Stimulated activated CD4-positive, alpha-beta T cell treated with anti-CD3 and anti-CD28 coated beads, TNF-alpha, amount 100 ng/mL, for 4 hours (primary cell): Measurements from ENCODE around the gene ACSL1.
"Not testable (repeated sequence)": the region's sequence is repeated elsewhere in the genome, so short reads cannot be mapped to it uniquely, and the experiment has no call there.

ENCODE experiments used
- DNase-seq, 3 experiments: peaks; one replicate each; pipeline ENCODE4 v3.0.0-alpha.2; 2020; ENCODE audit warnings: low read depth in 3 of 3

ACSL1 gene

GRCh38 chr4:184756399-184756798, 69.4 kb downstream of the ACSL1 start:
- DNase-seq, result no peak

DNA sequence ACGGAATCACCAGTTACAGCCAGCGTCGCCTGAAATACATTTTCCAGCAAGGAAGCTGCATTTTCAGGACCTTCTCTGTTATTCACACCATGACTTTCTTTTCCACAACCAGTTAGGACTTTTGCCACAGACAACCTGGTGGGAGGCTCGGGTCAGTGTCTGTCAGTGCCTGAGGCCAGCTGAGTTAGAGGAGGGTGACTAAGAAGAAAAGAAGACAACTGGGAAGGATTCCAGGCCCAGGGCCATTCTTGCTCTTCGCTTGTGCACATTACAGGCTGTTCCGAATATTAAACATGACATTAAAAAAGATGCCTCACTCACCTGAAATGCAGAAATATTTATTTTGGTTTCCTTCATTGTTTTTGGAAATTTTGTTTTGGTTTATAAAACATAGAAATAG, 70.5 kb downstream of the ACSL1 start:
- DNase-seq, result no peak

DNA sequence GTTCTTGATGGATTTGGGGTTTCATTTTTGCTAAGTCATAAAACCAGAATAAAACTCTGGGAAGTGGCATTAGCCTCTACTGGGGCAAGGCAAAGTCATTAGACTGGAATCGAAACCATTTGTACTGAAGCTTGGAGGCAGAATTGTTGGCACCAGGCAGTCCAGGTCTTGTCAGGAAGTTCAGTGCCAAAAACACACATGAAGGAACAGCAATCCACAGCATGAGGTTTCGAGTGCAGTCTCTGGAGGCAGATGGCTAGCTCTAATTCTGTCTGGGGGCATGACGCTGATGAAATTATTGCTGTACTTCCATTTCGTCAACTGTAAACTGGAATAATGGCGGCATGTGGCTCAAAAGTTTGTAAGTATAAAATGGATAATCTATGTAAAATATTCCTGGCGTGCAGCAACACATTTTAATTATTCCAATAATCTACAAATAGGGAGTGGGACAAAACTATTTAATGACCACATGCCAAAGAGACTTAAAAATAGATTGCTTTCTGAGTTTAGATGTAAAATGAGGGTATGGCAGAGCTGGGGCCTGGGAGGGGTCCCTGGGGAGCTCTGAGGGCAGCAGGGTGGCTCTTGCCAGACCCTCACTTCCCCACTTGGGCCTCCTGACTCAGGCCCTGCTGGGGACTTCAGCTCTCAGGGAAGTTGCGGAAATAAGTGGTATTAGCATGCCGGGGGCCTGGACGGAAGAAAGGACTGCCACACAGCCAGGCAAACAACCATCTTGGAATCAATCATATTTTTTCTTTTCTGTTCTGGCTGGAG, 73.1 kb downstream of the ACSL1 start:
- DNase-seq, result no peak

- no peak for DNase-seq
These were observed 74.2 kb downstream of the ACSL1 start for GRCh38 chr4:184751585-184751956.

DNA sequence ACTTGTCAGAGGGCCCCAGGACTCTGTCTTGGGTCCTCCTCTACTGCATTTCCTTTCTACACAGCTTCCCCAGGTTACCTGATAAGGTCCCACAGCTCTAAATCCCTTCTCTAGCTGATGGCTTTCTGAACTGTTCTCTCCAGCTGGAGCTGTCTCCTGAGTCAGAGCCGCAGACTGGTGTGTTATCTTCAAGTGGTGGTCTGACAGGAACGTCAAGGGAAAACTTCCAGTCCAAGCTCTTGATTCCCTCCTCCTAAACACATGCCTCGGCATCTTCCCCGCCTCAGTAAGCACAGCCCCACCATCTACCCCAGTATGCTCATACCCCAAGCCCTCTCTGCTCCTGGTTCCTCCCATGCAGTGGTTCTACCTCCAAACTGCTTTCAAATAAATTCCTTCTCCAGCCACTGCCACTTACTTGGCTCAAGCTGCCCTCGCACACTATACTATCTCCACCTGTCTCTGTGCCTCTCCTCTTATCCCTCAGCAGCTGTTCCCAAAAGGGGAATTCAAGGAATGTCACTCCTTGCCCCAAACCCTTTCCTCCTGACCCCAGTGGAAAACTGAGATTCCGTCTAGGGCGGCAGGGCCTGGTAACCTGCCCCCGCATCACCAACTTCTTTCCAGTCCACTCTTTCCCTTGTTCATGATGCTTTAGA, 74.7 kb downstream of the ACSL1 start:
- DNase-seq, result no peak

- no peak for DNase-seq
These were observed 77.5 kb downstream of the ACSL1 start for GRCh38 chr4:184748251-184748652.

DNA sequence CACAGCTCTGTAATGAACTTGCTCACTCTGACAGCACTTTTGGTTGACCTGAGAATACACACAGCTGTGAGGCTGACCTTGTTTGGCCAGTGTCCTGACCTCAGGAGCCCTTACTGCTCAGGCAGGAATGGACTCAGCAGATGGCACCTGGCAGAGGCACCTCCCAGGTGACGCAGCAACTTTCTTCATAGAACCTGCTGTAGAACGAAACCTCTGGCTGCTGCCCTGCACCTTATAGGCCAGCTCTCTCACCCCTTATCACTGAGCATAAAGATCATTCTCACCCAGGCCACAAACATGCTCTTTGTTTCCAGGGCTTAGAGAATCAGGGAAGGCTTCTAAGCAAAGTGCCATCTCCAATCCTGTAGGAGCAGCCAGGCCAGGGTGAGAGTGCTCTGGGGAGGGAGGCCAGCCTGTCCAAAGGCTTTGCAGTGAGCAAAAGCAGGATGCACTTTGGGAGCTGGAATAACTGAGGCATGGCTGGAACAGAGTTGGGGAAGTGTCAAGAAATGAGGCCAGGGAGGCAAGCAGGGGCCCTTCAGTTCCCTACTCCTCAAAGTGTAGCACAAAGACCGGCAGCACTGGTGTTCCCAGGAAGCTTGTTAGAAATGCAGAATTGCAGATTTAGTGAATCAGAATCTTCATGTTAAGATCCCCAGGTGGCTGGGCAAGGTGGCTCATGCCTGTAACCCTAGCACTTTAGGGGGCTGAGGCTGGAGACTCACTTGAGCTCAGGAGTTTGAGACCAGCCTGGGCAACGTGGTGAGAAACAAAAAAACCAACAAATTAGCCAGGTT, 78.5 kb downstream of the ACSL1 start:
- no peak for DNase-seq

DNA sequence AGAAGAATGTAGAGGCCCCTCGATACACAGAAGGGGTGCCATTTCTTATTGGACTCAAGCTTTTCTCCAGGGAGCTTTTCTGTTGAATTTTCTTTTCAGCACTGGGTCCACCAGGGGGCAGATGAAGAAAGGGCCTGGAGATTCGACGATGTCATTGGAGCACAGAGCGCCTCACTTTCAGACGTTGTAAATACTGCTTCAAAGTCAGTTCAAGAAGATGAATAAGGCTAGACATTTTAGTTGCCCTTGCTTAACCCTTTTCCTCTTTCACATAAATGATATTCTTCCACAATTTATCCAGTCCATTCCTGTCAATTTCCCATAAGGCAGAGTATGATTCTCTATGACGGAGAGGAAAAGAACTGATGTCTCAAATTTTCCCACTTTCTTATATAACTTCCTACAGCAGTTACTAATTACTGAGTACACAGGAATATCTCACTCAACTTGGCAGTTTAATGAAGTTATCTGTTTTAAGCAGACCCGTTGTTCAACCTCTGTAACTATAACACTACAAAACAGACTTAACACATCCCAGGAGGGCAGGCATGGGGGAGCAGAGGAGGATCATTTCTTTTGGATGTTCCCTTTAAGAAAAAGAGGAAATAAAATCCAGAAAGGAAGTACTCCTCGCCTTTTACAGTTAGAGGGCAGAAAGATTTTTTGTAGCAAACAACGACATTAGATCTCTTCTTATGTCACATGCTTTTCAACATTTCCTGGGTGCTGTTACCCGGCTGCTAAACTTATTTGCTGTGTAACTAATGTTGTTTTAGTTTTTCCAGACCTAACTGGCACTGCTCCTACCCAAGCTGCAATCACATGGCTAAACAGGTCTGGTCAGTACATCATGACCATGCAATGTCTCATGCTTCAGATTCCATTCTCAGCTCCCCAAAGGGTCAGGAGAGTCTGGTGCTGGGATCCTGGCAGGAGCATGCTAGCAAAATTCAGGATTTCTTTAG, 79.7 kb downstream of the ACSL1 start:
- peak; percentile 37 to 68 (median 57) for DNase-seq

GRCh38 chr4:184744236-184744635, 81.5 kb downstream of the ACSL1 start:
- DNase-seq, result no peak

DNA sequence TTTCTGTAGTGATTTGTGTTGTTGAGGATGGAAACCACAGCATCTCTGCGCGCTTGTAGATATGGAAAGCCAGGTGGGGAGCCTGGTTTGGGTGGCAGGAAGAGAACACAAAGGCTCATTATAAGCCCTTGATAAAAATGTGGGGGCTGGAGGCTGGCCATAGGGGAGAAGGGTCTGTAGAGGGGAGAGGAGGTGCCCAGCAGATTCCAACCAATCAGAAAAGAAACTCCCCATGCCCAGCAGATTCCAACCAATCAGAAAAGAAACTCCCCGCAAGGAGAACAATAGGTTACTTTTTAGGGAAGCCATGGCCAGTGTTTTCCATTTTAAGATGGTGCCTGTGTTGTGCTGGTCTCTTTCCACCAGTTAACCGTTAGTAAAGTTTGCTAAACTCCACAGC, 82.1 kb downstream of the ACSL1 start:
- no peak for DNase-seq

GRCh38 chr4:184741651-184742050, 84.1 kb downstream of the ACSL1 start:
- DNase-seq, result not testable (repeated sequence)

- DNase-seq, result no peak
These were observed 84.8 kb downstream of the ACSL1 start for GRCh38 chr4:184740980-184741391.

- DNase-seq, result not testable (repeated sequence)
These were observed 86.2 kb downstream of the ACSL1 start for GRCh38 chr4:184739575-184739974.

DNA sequence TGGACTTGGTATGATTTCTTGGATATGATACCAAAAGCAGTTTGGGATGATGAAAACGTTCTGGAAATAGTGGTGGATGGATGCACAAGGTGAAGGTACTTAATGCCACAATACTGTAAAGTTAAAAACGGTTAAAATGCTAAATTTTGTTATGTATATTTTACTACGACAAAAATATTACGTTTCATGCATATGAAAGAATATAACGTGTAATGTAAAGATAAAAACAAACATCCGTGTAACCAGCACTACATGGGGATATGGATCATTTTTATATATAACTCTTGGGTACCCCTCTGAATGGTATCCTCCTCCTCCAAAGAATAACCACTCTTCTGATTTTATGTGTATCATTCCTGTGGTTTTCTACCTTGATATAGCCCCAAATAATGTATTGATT, 91.0 kb downstream of the ACSL1 start:
- DNase-seq, result no peak

DNA sequence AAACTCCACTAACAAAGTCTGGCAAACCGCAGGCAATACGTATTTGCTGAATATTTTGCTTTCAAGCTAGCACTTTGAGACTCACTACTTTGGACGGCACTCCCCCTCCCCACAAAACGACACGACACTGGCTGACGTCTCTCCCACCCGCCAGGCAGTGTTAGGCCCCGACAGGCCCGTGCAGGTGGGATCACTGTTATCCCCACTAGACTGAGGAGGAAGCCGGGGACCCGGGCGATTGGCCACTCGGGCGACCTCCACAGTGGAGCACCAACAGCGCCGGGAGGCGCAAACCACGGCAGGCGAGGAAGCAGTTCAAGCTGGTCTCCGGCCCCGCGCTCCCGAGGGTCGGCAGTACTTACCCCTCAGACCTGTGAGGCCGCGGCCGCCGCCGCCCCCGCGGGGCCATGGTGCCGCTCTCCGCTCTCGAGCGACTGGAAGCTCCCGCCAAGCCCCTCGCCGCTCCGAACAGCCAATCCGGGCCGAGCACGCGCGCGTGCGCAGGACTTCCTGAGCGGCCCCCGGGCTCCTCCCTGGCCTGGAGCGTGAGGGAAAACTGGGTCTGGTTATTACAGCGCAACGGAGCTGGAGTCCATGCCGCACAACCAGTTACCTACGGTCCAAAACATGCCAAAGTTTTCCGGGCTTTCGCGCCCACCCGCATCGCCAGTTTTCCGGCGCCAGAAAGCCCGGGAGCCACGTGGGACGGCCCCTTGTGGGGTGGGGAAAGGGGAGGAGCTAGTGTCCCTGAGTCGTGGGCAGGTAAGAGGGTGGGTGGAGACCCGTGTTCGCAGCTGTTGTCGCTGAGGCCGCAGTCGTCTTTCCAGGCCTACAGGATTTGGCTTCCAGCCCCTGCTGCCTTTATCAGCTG, 91.9 kb downstream of the ACSL1 start, which contains the start of gene CENPU:
CENPU (minus strand) TSS at position 443 of the 871 bp plus-strand sequence; CDS start at position 409, 34 bp downstream.
- peak; percentile 89 to 93 (median 91) for DNase-seq

DNA sequence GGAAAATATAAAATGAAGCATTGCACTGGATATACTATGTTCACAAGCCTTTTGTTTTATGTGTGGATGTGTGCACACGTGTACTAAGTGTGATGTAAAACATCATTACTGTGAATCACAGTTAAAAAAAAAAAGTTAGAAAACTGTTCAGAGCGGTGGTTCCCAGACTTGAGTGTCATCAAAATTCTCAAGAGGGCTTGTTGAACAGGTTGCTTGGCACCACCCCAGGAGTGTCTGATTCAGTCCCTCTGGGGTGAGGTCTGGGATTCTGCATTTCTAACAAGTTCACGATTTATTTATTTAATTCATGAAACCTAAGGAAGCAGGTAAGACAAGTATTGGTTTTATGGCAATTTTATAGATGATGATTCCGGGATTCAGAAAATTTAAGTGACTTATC, 93.6 kb downstream of the ACSL1 start:
- no peak for DNase-seq

DNA sequence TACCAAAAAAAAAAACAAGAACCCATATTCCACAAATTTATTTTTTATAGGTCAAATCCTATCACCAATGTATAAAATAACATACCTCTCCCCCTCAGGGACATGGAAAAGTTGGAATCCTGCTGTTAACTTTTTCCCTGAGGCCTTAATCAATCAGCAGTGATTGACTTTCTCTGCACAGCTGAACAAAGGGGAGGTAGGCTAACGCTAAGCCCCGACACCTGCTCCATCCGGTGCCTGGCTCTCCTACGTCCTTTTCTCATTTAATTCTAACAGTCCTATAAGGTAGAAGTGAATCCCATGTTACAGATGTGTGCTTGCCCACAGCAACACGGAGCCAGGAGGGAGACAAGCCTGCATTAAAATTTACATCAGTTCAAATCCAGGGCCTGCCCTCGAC, 94.7 kb downstream of the ACSL1 start:
- no peak for DNase-seq

GRCh38 chr4:184729946-184730345, 95.8 kb downstream of the ACSL1 start:
- DNase-seq, result no peak

- DNase-seq, result no peak
These were observed 96.9 kb downstream of the ACSL1 start for GRCh38 chr4:184728858-184729257.

DNA sequence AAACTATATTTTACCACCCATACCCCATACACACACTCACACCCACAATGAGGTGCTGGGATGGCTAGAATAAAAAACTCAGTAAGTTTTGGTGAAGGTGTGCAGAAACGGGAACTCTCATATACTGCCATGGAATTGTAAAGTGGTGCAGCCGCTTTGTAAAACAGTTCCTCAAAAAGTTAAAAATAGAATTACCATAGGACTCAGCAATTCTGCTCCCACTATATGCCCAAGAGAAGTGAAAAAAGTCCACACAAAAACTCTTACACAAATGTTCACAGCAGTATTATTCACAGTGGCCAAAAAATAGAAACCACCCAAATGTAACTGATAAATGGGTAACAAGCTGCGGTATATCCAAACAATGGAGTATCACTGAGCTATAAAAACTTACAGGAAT, 98.3 kb downstream of the ACSL1 start:
- no peak for DNase-seq
